ENCODE data around the gene LARGE1. TPM values are rescaled to one million over a fixed set of nuclear protein-coding genes. Genes with fewer than 3 reads are reported as not detected.

The LARGE1 gene
- total and polyA plus RNA-seq, 9 of the 15 experiments (the other 6 are each of a cell fraction or from before 2014, with no cell fraction given) = 0.01 to 0.66 (median 0.14) TPM; not detected in 2

- no peak for TF ChIP-seq E2F4 (CRISPR knock-in tag; IDR thresholded peaks at IDR 0.05; ENCODE audit: low read depth)
- no peak for TF ChIP-seq ARID3B (CRISPR knock-in tag; IDR thresholded peaks at IDR 0.05; ENCODE audit: borderline replicate concordance)
- TF ChIP-seq ZNF644 (tag; IDR thresholded peaks at IDR 0.05; ENCODE audit: low read depth) = no peak
- TF ChIP-seq TEAD1 (CRISPR knock-in tag; IDR thresholded peaks at IDR 0.05) = no peak
- no peak for TF ChIP-seq HMGXB4 (CRISPR knock-in tag; IDR thresholded peaks at IDR 0.05)
- TF ChIP-seq E2F6 (IDR thresholded peaks at IDR 0.05; ENCODE audit: borderline replicate concordance in 1 of 2, extremely low read depth in 1 of 2, insufficient read depth in 1 of 2, insufficient read length in 1 of 2, low read depth in 1 of 2, low read length in 1 of 2, poor library complexity in 1 of 2, severe bottlenecking in 1 of 2) = no peak
- TF ChIP-seq DDX20 (tag; IDR thresholded peaks at IDR 0.05; ENCODE audit: low read depth) = no peak
- no peak for TF ChIP-seq CSDE1 (IDR thresholded peaks at IDR 0.05)
Observed at GRCh38 chr22:33648478-33648877, 271.8 kb downstream of the LARGE1 start (continued).

Measured in K562 (cell line).